GM19351 (cell line): ENCODE results near the gene COL15A1.
A peak's percentile ranks its signal among the peaks of the same experiment; 100 is the strongest.

ENCODE experiments used
- ATAC-seq: cut with Tn5 transposase; IDR thresholded peaks from one replicate; pipeline ENCODE4 v1.9.1; 2021; ENCODE audit warnings: mild to moderate bottlenecking, moderate library complexity; ENCODE audit not compliant: unreplicated experiment

The COL15A1 gene

GRCh38 chr9:99103901-99104458 lies 160.3 kb downstream of the COL15A1 start:
- ATAC-seq: no peak

DNA sequence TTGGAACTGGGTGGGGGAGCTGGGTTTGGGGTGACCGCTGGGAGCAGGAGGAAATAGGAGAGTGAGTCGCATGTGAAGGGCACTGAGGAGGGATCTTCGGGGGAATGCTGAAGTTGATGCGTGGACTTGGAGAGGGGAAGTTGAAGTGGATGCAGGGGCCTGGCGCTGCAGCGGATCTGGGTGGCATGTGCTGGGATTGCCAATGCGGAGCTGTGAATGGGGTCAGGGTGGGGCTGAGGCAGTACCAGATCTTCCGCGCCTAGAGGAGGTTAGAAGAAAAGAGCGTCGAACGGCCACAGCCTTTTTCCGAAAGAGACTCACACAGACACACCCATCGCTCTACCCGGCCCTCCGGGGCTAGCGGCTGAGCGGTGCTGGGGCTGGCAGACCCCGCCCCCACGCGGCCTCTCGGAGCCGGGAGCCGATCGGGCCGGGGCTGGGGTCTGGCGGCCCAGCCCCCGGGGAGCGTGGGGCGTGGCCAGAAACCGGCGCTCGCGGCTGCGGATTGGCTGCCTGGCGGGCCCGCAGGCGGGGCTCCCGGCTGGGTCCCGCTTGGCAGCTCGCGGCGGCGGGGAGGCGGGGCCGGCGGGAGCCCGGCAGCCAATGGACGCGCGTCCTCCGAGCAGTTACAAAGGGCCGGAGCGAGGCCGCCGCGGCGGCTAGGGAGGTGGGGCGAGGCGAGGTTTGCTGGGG lies 160.9 kb downstream of the COL15A1 start, which contains the start of gene TGFBR1:
Gene TGFBR1 (plus strand): TSS at position 655 of the 693 bp plus-strand sequence. CDS start 93 bp downstream, outside the sequence.
- peak; percentile 82 for ATAC-seq

- ATAC-seq: peak; percentile 56
Observed at GRCh38 chr9:99105152-99106043, 161.7 kb downstream of the COL15A1 start.

- ATAC-seq: no peak
Observed at GRCh38 chr9:99106044-99106375, 162.3 kb downstream of the COL15A1 start.

- no peak for ATAC-seq
Observed at GRCh38 chr9:99107421-99107820, 163.7 kb downstream of the COL15A1 start.

- no peak for ATAC-seq
Observed at GRCh38 chr9:99108131-99108530, 164.4 kb downstream of the COL15A1 start.

DNA sequence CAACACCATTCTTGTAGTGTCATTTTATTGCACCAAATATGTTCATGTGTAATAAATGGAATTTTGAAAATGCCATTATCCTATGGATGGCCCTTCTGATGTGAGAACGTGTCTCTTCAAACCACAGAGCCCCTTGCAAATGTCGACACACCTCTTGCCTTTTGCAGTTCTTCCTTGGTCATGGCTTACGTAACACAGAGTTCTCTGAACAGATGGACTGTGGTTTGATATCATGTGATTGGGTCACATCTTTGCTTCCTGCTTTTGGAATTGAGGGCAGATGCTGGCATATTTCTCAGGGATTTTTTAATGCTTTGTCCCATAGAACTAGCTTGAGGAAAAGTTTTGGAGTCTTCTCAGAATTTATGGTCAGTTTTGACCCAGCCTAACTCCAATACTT lies 165.8 kb downstream of the COL15A1 start:
- ATAC-seq: no peak

- ATAC-seq: no peak
Observed at GRCh38 chr9:99112750-99113413, 169.2 kb downstream of the COL15A1 start.

GRCh38 chr9:99113414-99114048 lies 169.8 kb downstream of the COL15A1 start:
- no peak for ATAC-seq

GRCh38 chr9:99114049-99114440 lies 170.3 kb downstream of the COL15A1 start:
- ATAC-seq: no peak

DNA sequence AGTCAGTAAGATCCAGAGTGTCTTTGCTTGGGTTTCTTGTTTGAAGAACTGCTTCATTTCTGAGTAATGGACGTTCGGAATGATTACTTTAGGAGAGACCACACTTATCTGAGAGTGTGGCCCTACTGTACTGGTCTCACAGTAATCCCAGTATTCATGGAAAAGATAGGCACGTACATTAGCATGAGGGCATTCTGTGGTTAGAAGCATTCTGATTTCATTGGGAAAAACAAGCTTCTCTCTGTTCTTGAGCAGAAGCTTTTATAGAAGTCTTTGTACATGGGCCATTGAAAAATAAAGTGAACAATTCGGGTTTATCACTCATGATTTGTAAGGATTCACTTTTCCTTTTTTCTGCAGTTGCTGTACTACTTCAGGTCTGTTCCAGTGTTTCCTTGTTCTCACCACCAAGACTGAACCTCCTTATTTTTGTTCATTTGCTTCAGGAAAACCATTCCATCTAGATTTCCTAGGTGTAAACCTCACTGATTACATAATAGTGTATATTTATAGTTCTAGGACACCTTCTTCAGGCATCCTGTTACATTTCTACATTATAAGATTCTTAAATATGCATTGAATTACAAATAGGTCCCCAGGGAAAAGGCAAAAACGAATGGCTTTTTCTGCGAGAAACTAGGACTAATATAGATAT lies 171.3 kb downstream of the COL15A1 start:
- no peak for ATAC-seq

DNA sequence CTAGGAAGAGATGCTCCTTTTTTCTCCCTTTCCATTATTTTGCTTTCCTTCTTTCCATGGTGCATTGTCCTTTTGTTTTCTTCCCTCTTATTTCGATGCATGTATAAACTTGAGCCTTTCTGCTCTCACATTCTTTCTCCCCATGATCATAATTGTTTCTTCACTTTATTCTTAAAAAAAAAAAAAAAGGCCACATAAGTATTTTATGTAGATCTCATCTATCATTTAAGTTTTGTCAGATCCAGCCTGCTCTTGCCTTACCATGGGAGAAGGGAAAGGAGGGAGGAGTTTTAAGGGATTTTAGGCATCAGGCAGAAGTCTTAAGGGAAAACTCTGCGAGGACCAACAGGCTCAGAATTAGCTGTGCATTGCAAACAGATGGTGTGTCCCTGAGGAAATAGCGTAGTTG lies 172.3 kb downstream of the COL15A1 start:
- ATAC-seq: no peak

DNA sequence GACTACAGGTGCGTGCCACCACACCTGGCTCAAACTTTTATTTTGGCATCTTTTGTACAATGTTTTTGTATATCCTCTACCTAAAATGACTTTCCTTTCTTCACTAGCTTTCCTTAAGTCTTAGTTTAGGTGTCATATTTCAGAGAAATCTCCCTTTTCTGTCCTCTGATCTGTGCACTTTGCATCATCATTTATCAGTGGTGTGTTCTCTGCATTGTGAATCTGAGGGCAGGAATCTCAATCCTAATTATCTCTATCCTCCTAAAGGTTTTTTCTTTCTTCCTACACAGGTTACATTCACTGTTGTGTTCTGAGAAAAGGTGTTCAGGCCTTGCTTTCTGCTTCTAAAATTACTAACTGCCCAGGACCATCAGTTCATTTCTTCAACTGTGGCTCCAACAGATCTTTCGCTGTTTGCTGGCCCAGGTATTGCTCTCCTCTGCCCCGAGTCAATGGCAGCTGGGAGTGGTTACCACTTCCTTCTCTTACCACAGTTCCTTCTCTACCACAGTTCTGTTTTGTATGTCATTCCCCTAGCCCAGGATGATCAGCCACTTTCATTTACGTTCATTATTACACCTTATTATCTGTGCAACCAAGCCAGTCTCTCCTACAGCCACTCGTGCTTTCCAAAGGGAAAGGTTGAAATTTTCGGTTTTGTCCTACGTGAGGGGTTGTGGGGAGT lies 175.2 kb downstream of the COL15A1 start:
- peak; percentile 98 for ATAC-seq

GRCh38 chr9:99119976-99120655 lies 176.4 kb downstream of the COL15A1 start:
- ATAC-seq: no peak
